Large intestine (tissue), 3 donors: Measurements from ENCODE around the gene ZBED4. TPM values are rescaled to one million over a fixed set of nuclear protein-coding genes. Genes with fewer than 3 reads are reported as not detected.
"Not testable (repeated sequence)": the region's sequence is repeated elsewhere in the genome, so short reads cannot be mapped to it uniquely, and the experiment has no call there.

Experiments used
- DNase-seq, 2 donors: peaks; one replicate each; pipeline versions ENCODE4 v3.0.0 to v3.0.0-alpha.2; 2013
- H3K27ac ChIP-seq: one replicate; pipeline ENCODE4 v1.5.1; 2013; ENCODE audit warnings: low read length
- H3K27me3 ChIP-seq: 2 replicates; pipeline ENCODE4 v1.6.1; 2013; ENCODE audit warnings: low read length; ENCODE audit not compliant: control insufficient read depth, insufficient read depth
- H3K36me3 ChIP-seq: 2 replicates; pipeline ENCODE4 v1.6.1; 2013; ENCODE audit warnings: low read length; ENCODE audit not compliant: control insufficient read depth, insufficient read depth
- H3K4me1 ChIP-seq: one replicate; pipeline ENCODE4 v1.6.1; 2013; ENCODE audit warnings: low read length; ENCODE audit not compliant: control insufficient read depth, insufficient read depth
- H3K4me3 ChIP-seq: one replicate; pipeline ENCODE4 v1.5.1; 2013; ENCODE audit warnings: low read length
- H3K9me3 ChIP-seq: one replicate; pipeline ENCODE4 v1.6.1; 2013; ENCODE audit warnings: mild to moderate bottlenecking, low read depth, low read length, moderate library complexity; ENCODE audit not compliant: control insufficient read depth
- WGBS: methylation state at CpG from one replicate; pipeline ENCODE4 v1.1.5; 2013; ENCODE audit warnings: low lambda C conversion rate; ENCODE audit not compliant: insufficient coverage; 5-methylcytosine and 5-hydroxymethylcytosine counted together
- polyA plus RNA-seq: library from polyadenylated mRNA; unstranded; fragments of 120-200 nt; gene quantifications from one replicate; pipeline ENCODE4 v1.2.1, GENCODE V29; 2013

ZBED4 gene
- polyA plus RNA-seq, 1 donor, result 13.3 TPM

DNA sequence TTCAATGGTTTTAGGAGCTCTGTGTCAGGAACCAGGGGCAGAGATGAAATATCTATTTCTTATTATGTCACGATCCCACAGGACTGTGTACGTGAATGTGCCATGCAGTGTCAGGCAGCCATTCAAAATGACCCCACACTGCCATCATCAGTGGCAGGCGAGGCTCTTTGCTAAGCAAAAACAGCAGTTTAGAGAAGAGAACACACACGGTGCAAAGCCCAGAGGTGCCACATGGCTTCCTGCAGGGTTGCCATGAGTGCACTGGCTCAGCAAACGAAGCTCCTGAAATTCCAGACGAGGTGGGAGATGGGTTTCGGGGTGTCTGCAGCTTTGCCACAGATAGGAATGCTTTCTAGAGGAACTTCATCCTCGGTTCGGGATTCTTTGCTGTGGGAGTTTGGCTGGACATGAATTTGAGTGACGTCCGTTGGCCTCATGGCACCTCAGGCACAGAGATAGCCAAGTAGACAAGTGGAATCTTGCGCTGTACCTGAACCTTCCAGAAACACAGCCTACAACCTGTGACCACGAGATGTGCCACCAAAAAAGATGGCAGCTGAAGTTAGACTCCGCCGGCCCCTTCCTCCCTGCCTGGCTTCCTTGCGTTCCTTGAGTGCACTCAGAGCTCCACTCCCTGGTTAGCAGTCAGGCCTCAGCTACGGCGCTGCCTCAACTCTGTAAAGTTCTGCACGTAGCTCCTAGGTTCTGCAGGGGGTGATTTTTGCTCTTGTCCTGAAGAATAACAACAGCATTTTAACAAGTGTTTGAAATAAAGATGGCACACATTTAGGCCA lies 7.8 kb upstream of the ZBED4 start:
- WGBS, result no CpG with 5 or more reads among the region's 19 CpGs
- no peak overlapping the region for H3K27ac ChIP-seq
- no peaks in the 10 kb centered on the region for H3K9me3 ChIP-seq
- H3K36me3 ChIP-seq, result no peaks in the 10 kb centered on the region
- H3K4me3 ChIP-seq, result no peak overlapping the region
- peaks cover 3% of the 10 kb centered on the region for H3K4me1 ChIP-seq
- peaks cover 58% of the 10 kb centered on the region for H3K27me3 ChIP-seq
- DNase-seq, result no peak

DNA sequence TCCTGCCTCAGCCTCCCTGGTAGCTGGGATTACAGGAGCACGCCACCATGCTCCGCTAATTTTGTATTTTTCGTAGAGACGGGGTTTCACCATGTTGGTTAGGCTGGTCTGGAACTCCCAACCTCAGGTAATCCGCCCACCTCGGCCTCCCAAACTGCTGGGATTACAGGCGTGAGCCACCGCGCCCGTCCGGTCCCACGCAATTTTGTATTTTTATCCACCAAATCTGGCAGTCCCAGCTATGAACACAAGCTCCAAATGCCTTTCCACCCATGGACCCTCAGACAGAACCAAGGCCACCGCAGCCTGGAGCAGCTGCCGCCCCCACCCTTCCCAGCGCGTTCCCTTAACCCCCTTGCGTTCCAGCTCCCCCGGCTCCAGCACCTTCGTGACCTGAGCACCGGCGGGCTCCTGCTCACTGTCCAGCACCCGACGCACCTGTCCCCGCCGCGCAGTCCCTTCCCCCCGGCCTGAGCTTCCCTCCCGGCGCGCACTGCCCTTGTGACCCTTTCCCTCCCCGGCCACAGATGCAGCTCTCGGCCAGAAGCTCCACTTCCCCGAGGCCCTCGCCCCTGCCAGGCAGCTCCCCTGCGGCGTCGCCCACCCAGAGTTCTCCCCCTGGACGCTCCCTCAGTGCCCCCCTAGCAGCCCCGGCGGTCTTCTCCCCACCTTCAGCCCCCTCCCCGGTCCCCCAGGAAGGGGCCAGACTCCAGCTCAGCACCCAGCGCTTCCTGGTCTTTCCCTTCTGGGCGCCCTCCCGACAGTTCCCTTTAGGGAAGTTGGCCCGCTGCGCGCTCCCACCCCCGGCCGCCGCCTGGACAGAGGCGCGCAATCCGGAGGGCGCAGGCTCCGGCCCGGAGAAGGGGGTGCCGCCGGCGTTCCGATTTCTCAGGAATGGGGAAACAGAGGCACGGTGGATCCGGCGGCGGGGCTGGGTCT lies 5.6 kb upstream of the ZBED4 start:
- no peak overlapping the region for H3K27ac ChIP-seq

DNA sequence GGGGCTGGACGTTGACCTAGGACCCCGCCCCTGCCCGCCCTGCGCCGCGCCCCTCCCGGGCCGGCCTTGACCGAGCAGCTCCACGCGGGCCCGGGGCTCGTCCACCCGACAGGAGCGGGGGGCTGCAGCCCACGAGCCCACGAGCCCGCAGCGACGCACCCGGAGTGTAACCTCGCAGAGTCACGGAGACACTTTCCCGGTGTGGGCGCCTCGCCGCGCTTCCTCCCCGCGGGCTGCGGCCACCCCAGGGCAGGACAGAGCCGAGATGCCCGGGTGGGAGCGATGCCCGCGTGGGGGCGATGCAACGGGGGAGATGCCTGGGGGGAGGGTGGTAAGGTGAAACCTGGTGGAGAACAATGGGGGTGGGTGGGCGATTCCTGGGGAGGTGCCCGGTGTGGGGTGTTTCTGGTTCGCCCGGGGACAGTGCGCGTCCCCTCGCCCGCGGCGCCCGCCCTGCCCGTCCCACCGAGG lies 4.9 kb upstream of the ZBED4 start:
- Histone ChIP-seq H3K9me3 (no peaks in the 10 kb centered on the region), H3K27ac (no peak overlapping the region), H3K4me1 (peaks cover 18% of the 10 kb centered on the region), H3K4me3 (peak overlapping the region; percentile 33), H3K27me3 (peaks cover 58% of the 10 kb centered on the region), H3K36me3 (no peaks in the 10 kb centered on the region)
- DNase-seq, result no peak
- WGBS, result no CpG with 5 or more reads among the region's 51 CpGs

More for the DNA sequence above, 5.6 kb upstream of the ZBED4 start:
- no peaks in the 10 kb centered on the region for H3K36me3 ChIP-seq
- no CpG with 5 or more reads among the region's 64 CpGs for WGBS
- DNase-seq, result peak in 1 of 2 donors; percentile 48
- peaks cover 18% of the 10 kb centered on the region for H3K4me1 ChIP-seq
- H3K27me3 ChIP-seq, result peaks cover 58% of the 10 kb centered on the region
- H3K9me3 ChIP-seq, result no peaks in the 10 kb centered on the region
- H3K4me3 ChIP-seq, result peak overlapping the region; percentile 33

DNA sequence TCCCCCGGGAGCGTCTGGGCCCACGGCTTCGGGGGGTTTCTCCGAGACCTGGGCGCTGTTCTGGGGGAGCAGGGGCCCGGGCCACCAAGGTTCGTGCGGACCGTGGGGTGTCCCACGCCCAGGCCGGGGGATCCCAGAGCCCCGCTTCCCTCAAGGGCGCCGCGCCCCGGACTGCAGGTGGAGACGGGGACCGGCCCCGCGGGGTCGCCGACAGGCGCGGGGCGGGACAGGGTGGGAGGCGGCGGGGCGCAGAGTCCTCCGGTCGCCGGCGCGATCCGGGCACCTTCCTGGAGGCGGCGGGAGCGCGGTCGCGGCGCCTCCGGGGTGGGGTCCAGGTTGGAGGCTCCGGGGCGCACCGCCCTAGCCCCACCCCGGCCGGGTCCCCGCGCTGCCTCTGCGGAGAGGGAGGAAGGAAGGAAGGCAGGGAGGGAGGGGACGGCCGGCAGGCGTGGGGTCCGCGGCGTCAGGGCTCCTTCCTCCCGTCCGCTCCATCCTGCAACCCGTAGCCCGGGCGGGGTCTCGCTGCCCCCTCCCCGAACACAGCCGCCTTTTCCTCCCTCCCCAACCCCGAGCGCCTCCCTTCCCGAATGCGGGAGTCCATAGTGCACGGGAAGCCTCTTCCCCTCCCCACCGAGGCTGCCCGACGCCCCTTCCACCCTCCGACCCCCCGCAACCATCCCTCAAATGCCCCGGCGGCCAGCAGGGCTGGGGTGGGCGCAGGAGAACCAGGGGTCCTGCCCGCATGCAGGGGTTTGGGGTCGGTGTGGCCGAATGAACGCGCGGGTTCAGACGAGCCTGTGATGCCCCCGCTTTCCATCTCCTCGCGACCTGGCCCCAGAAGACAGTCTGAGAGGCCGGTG lies 4.3 kb upstream of the ZBED4 start:
- H3K27ac ChIP-seq, result no peak overlapping the region
- peaks cover 18% of the 10 kb centered on the region for H3K4me1 ChIP-seq
- peak in 1 of 2 donors; percentile 32 for DNase-seq
- H3K36me3 ChIP-seq, result no peaks in the 10 kb centered on the region
- H3K9me3 ChIP-seq, result no peaks in the 10 kb centered on the region
- WGBS, result no CpG with 5 or more reads among the region's 89 CpGs
- peaks cover 58% of the 10 kb centered on the region for H3K27me3 ChIP-seq
- peak overlapping the region; percentile 31 for H3K4me3 ChIP-seq

DNA sequence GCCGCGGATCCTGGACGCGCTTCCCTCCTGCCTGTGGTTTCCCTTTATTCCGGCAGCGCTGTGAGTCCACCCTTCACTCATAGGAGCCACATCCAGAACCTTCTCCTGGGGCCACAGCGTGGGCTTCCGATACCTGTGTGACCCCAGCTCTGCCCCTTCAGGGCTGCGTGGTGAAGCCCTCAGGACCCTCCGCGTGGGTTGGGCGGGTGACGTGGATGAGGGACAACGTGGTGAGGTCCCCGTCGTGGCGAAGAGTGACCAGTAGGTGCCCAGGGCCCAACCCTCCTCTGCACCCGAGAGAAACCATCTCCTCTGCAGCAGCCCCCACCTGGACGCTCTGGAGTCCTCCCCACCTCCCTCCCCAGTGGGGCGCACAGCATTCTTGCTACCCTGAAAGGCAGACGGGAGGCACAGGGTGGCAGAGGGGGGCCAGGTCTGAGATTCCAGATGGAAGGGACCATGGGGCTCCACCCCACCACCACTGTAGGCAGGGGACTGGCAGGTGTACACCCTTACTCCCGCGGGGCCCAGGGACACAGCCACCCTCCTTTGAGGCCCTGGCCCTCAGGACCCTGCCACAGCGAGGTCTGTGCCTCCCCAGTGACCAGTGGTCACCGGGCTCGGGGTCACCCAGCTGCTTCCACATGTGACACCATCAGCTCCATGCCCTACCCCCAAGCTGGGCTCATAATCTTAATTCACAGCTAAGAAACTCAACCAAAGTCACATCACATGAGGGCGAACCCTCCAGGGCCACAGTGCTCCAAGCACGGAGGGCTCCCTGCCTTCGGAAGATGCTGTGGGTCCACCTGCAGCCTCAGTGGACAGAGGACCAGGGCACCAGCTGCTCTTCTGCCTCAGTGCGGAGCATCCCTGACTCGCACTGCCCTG lies 3.4 kb upstream of the ZBED4 start:
- DNase-seq, result no peak

DNA sequence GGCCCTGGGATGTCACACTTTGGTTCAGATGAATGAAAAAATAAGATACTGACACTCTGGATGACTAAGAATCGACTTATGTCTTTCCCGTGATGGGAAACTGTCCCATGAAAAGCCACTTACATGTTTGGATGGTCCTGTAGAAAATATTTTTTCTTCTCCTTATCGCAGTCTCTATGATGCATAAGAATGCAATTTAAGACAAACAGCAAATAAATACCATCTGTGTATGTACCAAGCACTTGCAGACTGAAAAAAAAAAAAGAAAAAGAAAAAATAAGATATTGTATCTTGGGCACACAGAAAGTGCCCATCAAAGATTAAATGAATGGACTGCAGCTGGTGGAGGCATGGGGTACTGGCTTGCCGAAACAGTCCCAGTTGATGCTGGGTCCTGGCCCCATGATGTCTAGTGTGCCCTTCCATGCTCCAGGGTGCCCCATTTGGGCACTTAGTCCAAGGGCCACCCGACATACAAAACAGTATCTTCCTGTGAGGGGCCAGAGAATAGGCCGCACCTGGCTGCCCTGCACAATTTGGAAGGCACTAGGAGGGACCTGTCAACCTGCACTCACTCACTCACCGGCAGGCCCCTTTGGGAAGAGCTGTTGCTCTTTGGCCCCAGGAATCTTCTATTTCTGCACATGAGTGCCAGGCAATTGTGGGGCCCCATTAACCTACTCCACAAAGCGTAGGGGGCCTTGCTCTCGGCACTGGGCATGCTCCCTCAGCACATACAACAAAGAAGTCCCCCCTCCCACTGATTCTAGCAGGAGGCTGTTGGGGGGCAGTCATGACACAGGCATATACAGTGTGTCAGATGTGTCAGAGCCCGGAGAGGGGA lies 2.5 kb upstream of the ZBED4 start:
- Histone ChIP-seq H3K36me3 (no peaks in the 10 kb centered on the region), H3K27me3 (peaks cover 42% of the 10 kb centered on the region), H3K4me1 (peaks cover 23% of the 10 kb centered on the region), H3K27ac (peak overlapping the region; percentile 99), H3K9me3 (no peaks in the 10 kb centered on the region), H3K4me3 (no peak overlapping the region)
- DNase-seq, result peak; percentile 72 to 89
- WGBS, result 50% methylated on average over 2 of the region's 10 CpGs

More for the DNA sequence above, 3.4 kb upstream of the ZBED4 start:
- H3K36me3 ChIP-seq, result no peaks in the 10 kb centered on the region
- peaks cover 51% of the 10 kb centered on the region for H3K27me3 ChIP-seq
- H3K27ac ChIP-seq, result no peak overlapping the region
- peak overlapping the region; percentile 31 for H3K4me3 ChIP-seq
- peaks cover 18% of the 10 kb centered on the region for H3K4me1 ChIP-seq
- no peaks in the 10 kb centered on the region for H3K9me3 ChIP-seq
- WGBS, result no CpG with 5 or more reads among the region's 31 CpGs

DNA sequence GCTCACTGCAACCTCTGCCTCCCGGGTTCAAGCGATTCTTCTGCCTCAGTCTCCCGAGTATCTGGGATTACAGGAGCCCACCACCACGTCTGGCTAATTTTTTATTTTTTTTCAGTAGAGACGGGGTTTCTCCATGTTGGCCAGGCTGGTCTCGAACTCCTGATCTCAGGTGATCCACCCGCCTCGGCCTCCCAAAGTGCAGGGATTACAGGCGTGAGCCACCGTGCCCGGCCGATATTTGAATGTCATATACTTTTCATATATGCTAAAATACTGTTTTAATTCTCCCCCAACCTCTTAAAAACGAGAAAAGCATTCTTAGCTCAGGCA lies 1.1 kb upstream of the ZBED4 start:
- not testable (repeated sequence) for DNase-seq, H3K36me3 ChIP-seq, H3K9me3 ChIP-seq
- no CpG with 5 or more reads among the region's 13 CpGs for WGBS
- Histone ChIP-seq H3K4me1 (peaks cover 25% of the 10 kb centered on the region), H3K27me3 (peaks cover 31% of the 10 kb centered on the region), H3K27ac (peak overlapping the region; percentile 99), H3K4me3 (peak overlapping the region; percentile 66)

DNA sequence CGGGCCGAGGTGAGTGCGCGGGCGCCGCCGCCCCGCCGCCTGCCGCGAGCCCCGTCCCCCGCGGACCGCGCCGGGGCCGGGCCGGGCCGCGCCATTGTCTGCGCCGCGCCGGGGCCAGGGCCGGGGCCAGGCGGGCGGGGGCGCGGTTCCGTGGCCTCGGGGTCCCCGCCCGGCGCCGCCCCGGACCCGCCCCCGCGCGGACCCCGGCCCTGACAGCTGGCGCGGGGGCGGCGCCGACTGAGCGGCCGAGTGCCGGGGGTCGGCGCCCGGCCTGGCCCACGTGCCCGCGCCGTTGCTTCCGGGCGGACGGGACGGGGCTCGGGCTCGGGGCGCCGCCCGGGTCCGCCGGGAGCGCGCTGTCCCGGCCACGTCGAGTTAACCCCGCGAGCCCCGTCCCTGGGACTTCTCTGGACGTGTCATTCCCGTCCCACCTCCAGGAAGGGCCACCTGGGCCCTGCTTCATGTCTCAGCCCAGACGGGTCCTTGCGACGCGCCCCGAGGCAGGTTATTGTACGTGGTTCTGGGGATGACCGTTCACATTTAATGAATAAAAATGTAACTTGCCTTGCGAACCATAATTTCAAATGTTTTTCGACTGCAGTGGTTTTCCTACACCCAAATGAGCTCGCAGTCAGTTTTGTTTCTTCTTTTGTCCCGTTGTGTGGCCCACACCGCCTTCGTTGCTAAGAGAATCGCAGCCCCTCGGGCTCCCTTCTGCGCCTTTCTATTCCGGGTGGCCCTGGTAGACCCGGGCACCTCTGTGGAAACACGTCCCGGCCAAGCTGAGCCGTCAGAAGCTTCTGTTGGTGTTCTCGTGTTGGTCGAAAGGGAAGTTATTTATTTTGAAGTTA lies 562 bp downstream of the ZBED4 start:
- Histone ChIP-seq H3K27ac (peak overlapping the region; percentile 52), H3K4me3 (peak overlapping the region; percentile 61), H3K36me3 (peaks cover 7% of the 10 kb centered on the region), H3K27me3 (peaks cover 15% of the 10 kb centered on the region), H3K4me1 (peaks cover 25% of the 10 kb centered on the region), H3K9me3 (no peaks in the 10 kb centered on the region)
- DNase-seq, result peak in 1 of 2 donors; percentile 58
- 0% methylated on average over 2 of the region's 101 CpGs for WGBS
